Esophagus squamous epithelium (tissue), 5 donors: Measurements from ENCODE around the gene MATCAP1. TPM values are rescaled to one million over a fixed set of nuclear protein-coding genes. Genes with fewer than 3 reads are reported as not detected.

ENCODE experiments used
- DNase-seq: peaks from one replicate; lab custom pipeline; 2025; lab: John Stamatoyannopoulos, UW
- H3K27ac ChIP-seq, 4 donors: fragments of 200-600 bp; sonication (generic); one replicate each; pipeline ENCODE4 v1.5.1; 2016 to 2019; ENCODE audit warnings: mild to moderate bottlenecking in 1 of 4
- H3K27me3 ChIP-seq, 4 donors: fragments of 200-600 bp; sonication (generic); 1 replicate in 3 of 4; 2 replicates in 1 of 4; pipeline versions ENCODE4 v1.5.1 to v1.6.0; 2017 to 2021; ENCODE audit warnings: antibody characterized with exemption in 1 of 4
- H3K36me3 ChIP-seq, 3 donors: fragments of 200-600 bp; sonication (generic); one replicate each; pipeline ENCODE4 v1.5.1; 2016 to 2019
- H3K4me1 ChIP-seq, 3 donors: fragments of 200-600 bp; sonication (generic); one replicate each; pipeline ENCODE4 v1.5.1; 2017 to 2019
- H3K4me3 ChIP-seq, 4 donors: fragments of 200-600 bp; sonication (generic); 1 replicate in 3 of 4; 2 replicates in 1 of 4; pipeline ENCODE4 v1.5.1; 2016 to 2019; ENCODE audit warnings: mild to moderate bottlenecking in 2 of 4, moderate library complexity in 1 of 4
- H3K9me3 ChIP-seq, 3 donors: fragments of 200-600 bp; sonication (generic); one replicate each; pipeline ENCODE4 v1.5.1; 2016 to 2019
- CTCF ChIP-seq, 6 experiments: fragments of 450-650 bp in 4 of 6; fragments of 200-600 bp in 2 of 6; sonication (generic) in 2 of 6; IDR thresholded peaks; one replicate each; pipeline ENCODE4 v1.5.1; 2016 to 2019; ENCODE audit warnings: antibody characterized with exemption in 6 of 6, mild to moderate bottlenecking in 4 of 6, moderate library complexity in 4 of 6
- POLR2A ChIP-seq, 4 donors: fragments of 450-650 bp; IDR thresholded peaks; one replicate each; pipeline ENCODE4 v1.6.1; 2017; ENCODE audit warnings: antibody characterized with exemption in 4 of 4, mild to moderate bottlenecking in 4 of 4, moderate library complexity in 3 of 4
- WGBS, 2 donors: methylation state at CpG; one replicate each; pipeline ENCODE4 v1.1.5; 2018; 5-methylcytosine and 5-hydroxymethylcytosine counted together
- intact Hi-C: fragments of 100-400 bp; cut with DNase I; formaldehyde crosslinking; loops from one replicate; pipeline ENCODE4 v1.15.0; 2022
- total RNA-seq, 4 donors: library from RNA; depleted of rRNA; stranded (reverse); fragments of >200 nt; gene quantifications; one replicate each; pipeline ENCODE4 v1.1.0, GENCODE V29; 2016
- donor health status: DM: yes; HTN: yes; CAD: no.

Gene MATCAP1
- total RNA-seq, 4 donors from 2014 or later = 8.8 to 18.8 (median 13.4) TPM

DNA sequence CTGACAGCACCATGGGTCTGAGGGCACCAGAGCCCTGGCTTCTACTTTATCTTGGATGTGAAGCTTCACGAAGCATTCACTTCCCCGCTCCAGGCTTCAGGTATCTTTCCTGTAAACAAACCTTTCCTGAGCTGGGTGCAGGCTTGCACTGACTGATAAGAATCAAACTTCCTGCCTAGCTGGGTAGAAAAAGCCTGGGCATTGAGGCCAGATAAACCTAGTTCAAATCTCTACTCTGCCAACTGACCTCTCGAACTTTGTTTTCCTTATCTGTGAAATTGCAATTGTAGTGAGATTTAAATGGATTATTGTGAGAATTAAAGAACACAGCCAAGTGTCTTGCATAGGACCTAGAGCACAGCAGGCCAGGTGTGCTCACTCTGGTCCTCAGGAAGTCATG, 40.2 kb upstream of the MATCAP1 start:
- intact Hi-C loops = no loop called here
- Histone ChIP-seq H3K27ac (no peak overlapping the region), H3K27me3 (no peaks in the 10 kb centered on the region)

DNA sequence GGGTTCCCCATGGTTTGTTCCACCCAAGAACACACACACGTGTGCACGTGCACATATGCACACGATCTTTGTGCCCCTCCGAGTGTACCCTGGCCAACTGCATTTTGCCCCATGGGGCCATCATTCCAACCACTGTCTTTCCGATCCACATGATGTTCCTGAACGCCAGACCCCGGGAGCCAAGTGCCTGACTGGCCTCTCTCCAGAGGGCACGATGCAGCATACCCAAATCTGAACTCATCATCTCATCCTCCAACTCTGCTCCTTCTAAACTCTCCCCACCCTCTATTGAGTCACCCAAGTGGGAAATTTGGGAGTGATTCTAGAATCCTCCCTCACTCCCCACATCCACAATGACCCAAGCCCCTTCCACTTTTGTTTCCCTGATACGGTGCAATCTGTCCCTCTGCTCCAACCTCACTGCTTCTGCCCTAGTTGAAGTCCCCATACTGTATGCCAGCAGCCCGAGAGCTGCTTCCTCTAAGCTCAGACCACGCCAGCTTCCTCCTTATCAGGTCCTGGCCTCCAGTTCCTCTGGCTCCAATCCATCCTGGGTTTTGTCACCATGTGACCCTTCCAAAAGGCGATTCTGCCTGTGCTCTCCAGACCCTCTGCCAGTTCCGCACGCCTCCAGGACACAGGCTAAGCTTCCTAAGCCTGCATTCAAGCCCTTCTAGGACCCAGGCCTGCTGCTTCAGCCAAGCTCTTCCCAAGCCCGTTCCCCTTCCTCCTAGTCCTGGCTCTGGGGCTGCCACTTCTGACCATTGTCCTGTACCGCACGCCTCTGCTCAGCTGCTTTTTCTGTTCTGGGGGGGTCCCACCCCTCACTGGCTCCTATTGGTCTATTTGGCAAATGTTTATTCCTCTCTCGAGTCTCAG, 33.1 kb upstream of the MATCAP1 start:
- no peak overlapping the region for H3K4me3 ChIP-seq
- DNase-seq = no peak

More for the DNA sequence above, 40.2 kb upstream of the MATCAP1 start:
- H3K36me3 ChIP-seq = peaks cover 6 to 10% (median 7%) of the 10 kb centered on the region in 3 donors
- 59 to 64% methylated on average over 3 of the region's 3 CpGs for whole genome bisulfite sequencing, 2 donors
- H3K4me1 ChIP-seq = peaks cover 14 to 28% (median 18%) of the 10 kb centered on the region in 3 donors
- TF ChIP-seq POLR2A (IDR thresholded peaks at IDR 0.05) (no peak), CTCF (IDR thresholded peaks at IDR 0.05) (no peak)
- H3K9me3 ChIP-seq = no peaks in the 10 kb centered on the region
- no peak overlapping the region for H3K4me3 ChIP-seq
- no peak for DNase-seq

DNA sequence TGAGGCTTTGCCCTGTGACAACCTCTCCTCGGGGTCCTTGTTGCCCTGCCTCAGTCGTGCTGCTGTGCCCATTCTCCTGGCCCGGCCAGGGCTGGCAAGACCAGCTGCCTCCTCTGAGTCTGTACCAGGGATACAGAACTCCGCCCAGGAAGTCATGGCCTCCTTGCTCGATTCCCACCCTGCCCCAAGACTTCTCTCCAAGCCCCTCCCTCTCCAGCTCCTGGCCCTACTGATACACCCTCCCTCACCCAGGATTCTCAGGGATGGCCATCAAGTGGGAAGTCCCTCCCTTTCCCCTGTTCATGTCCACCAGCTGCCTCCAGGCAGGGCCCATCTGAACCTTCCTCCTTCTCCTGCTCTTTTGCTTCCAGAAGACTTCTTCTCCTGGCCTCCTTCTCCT, 31.9 kb upstream of the MATCAP1 start:
- no peak for DNase-seq
- peaks cover 0 to 19% (median 6%) of the 10 kb centered on the region in 3 donors for H3K4me1 ChIP-seq
- TF ChIP-seq POLR2A (IDR thresholded peaks at IDR 0.05) (no peak), CTCF (IDR thresholded peaks at IDR 0.05) (no peak)
- no peak overlapping the region for H3K4me3 ChIP-seq
- H3K27me3 ChIP-seq = no peaks in the 10 kb centered on the region
- H3K36me3 ChIP-seq = no peaks in the 10 kb centered on the region
- WGBS, 2 donors = 47 to 76% methylated on average over 4 to 5 of the region's 5 CpGs
- intact Hi-C loops = no loop called here
- no peaks in the 10 kb centered on the region for H3K9me3 ChIP-seq
- no peak overlapping the region for H3K27ac ChIP-seq

More for the DNA sequence above, 33.1 kb upstream of the MATCAP1 start:
- intact Hi-C loops = no loop called here
- Histone ChIP-seq H3K36me3 (no peaks in the 10 kb centered on the region), H3K27me3 (no peaks in the 10 kb centered on the region), H3K9me3 (no peaks in the 10 kb centered on the region), H3K4me1 (peaks cover 0 to 19% (median 6%) of the 10 kb centered on the region in 3 donors), H3K27ac (peak overlapping the region in 3 of 4 donors; percentile 22 to 48 (median 39))
- TF ChIP-seq CTCF (IDR thresholded peaks at IDR 0.05) = no peak
- no peak for TF ChIP-seq POLR2A (IDR thresholded peaks at IDR 0.05)
- 63 to 70% methylated on average over 18 of the region's 18 CpGs for WGBS, 2 donors

GRCh38 chr16:67213197-67214019, 29.6 kb upstream of the MATCAP1 start:
- DNase-seq = no peak
- TF ChIP-seq POLR2A (IDR thresholded peaks at IDR 0.05) = no peak
- no peak for TF ChIP-seq CTCF (IDR thresholded peaks at IDR 0.05)
- Histone ChIP-seq H3K4me1 (peaks cover 0 to 19% (median 6%) of the 10 kb centered on the region in 3 donors), H3K27ac (no peak overlapping the region), H3K4me3 (no peak overlapping the region), H3K9me3 (no peaks in the 10 kb centered on the region), H3K27me3 (no peaks in the 10 kb centered on the region), H3K36me3 (no peaks in the 10 kb centered on the region)
- intact Hi-C loops = no loop called here
- WGBS, 2 donors = 77 to 79% methylated on average over 6 of the region's 8 CpGs
